ENCODE data around the gene AGPAT1. TPM values are rescaled to one million over a fixed set of nuclear protein-coding genes. Genes with fewer than 3 reads are reported as not detected.
"Not testable (repeated sequence)": the region's sequence is repeated elsewhere in the genome, so short reads cannot be mapped to it uniquely, and the experiment has no call there.

AGPAT1 gene
- 13.6 TPM for total RNA-seq

GRCh38 chr6:32175711-32176475, at the start of gene AGPAT1:
TSS of gene AGPAT1 (minus strand) at chr6:32176084. CDS start at chr6:32171496, 4,588 bp downstream.
- DNase-seq, result peak; percentile 97

GRCh38 chr6:32224696-32225095, 48.8 kb upstream of the AGPAT1 start:
- no peak for DNase-seq

DNA sequence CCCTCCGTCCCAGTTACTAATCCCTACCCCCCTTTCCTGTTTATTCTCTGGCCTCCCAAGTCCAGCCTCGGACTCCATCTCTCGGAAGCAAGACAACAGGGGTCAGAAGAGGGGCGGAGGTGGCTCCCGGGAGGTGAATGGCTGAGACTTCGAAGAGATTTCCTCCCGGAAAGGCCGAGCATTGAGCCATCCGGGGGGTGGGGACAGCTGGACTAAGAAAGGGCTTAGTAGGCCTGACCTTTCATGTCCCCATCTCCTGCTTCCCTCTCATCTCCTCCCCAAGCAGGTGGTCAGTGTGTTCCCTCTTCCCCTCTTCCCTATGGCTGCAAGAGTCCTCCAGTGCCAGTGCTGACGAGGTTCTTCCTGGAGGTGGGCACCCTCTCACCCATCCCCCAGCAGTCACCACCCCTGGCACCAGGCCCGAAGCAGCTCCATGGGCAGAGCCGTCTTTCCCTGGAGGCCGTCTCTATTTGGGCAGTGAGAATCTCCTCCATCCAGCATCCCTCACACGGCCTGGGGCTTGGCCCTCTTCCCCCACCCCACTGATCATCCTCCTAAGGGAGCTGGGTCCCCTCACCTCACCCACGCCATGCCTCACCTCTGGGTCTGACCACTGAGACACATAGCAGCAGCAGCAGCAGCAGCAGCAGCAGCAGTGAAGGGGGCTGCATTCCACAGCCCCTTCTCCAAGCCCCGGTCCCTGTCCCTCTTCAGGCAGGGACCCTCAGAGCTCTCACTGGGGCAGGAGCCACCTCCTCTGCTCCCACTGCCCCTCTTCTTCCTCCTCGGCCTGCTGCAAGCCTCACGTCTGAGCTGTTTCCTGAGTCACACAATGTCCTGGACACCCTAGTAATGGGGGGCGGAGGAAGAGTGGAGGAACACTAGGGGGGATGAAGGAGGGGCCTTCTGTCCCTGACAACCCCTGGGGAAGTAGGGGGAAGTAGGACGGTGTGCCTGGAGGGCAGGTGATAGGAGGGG, 47.7 kb upstream of the AGPAT1 start, which contains the start of gene NOTCH4:
NOTCH4 (minus strand) TSS at position 810 of the 978 bp plus-strand sequence; CDS start at position 671, 139 bp downstream.
- no peak for DNase-seq

DNA sequence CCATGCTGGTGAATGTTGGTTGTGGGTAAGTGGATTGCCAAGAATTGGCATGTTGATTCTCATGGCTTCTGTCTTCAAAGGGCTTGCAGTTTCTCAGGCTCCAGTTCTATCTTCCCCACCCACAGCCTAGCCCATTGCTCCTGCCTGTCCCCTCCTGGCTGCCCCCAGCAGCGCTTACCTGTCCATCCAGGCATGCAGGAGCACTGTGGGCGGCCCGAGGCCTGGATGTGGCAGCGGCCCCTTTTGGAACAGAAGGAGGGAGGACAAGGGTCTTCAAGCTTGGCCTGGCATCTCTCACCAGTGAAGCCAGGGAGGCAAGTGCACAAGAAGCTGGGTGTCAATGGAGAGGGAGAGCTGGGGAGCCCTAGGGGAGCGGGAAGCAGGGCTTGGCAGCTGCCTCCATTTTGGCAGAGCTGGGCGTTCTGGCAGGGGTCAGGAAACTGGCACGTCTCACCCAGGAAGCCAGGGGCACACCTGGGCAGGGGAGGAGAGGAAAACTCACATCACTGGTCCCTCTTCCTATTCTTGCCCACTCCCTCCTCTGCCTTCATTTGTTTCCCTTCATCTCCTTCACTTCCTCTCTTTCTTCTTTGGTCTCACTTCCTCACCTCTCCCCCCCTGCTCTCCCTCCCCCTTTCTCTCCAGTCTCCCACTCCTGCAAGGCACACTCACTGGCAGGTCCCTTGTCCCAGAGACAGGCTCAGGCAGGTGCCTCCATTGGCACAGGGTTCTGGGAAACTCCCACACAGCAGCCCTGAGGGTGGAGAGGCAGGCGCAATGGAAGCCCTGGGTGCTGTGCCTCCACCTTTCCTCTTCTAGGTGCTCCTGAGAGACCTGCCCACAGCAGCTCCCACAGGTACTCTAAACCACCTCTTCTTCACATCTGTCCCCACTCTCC, 46.7 kb upstream of the AGPAT1 start:
- DNase-seq, result no peak

DNA sequence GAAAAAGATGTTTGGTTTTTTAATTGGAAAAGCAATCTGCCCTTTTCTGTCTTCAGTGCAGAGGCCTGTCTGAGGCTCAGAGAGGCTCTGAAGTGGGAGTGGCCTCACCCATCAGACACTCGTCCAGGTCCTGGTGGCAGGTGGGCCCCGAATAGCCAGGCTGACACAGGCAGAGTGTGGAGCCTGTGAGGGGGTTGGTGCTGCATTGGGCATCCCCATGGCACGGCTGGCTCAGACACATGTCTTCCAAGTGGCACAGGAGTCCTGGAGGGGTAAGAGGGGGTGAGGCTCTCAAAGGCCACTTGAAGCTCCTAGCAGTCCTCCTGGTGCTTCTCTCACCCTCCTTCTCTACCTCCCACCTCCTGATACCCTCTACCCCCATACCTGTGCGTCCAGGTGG, 44.1 kb upstream of the AGPAT1 start:
- no peak for DNase-seq

GRCh38 chr6:32218167-32218566, 42.3 kb upstream of the AGPAT1 start:
- DNase-seq, result no peak

GRCh38 chr6:32216998-32217397, 41.1 kb upstream of the AGPAT1 start:
- DNase-seq, result no peak

- no peak for DNase-seq
Observed at GRCh38 chr6:32216285-32216684, 40.4 kb upstream of the AGPAT1 start.

DNA sequence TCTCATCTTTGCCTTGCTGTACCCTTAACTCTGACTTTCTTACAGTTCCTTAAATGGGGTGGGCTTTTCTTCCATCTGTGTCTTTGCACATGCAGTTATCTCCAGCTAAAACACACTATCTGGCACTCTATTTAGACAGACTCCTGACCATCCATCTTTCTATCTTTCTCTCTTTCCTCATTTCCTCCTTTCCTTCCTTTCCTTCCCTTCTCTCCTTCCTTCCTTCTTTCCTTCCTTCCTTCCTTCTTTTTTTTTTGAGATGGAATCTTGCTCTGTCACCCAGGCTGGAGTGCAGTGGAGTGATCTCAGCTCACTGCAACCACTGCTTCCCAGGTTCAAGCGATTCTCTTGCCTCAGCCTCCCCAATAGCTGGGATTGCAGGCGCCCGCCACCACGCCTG, 39.7 kb upstream of the AGPAT1 start:
- DNase-seq, result no peak

DNA sequence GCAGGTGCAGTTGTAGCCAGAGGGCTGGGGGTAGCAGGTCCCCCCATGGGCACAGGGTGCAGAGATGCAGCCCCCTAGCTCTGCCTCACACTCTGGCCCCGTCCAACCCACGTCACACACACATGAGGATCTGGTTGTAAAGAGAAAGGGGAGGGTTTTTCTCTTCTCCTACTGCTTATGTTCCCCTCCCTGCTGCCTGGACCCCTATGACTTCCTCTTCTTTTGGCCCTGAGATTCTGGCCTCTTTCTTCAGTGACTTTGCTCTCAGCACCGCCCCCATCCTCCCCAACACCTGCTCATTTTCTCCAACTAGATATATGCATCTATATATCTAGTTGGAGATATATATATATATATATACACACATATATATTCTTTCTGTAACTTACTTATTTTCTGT, 38.2 kb upstream of the AGPAT1 start:
- no peak for DNase-seq

- DNase-seq, result no peak
Observed at GRCh38 chr6:32213649-32214048, 37.8 kb upstream of the AGPAT1 start.

GRCh38 chr6:32212076-32212760, 36.3 kb upstream of the AGPAT1 start:
- DNase-seq, result no peak

- not testable (repeated sequence) for DNase-seq
Observed at GRCh38 chr6:32211432-32211831, 35.5 kb upstream of the AGPAT1 start.

GRCh38 chr6:32210191-32210601, 34.3 kb upstream of the AGPAT1 start:
- no peak for DNase-seq

- no peak for DNase-seq
Observed at GRCh38 chr6:32208996-32209395, 33.1 kb upstream of the AGPAT1 start.

- no peak for DNase-seq
Observed at GRCh38 chr6:32204268-32204715, 28.4 kb upstream of the AGPAT1 start.

GRCh38 chr6:32203426-32204267, 27.8 kb upstream of the AGPAT1 start:
- no peak for DNase-seq

GRCh38 chr6:32202186-32202585, 26.3 kb upstream of the AGPAT1 start:
- no peak for DNase-seq

GRCh38 chr6:32200711-32201475, 25.0 kb upstream of the AGPAT1 start:
- no peak for DNase-seq

- DNase-seq, result no peak
Observed at GRCh38 chr6:32198866-32199265, 23.0 kb upstream of the AGPAT1 start.
